NOMO-1 treated with dmso at 0.1 percent for 144 hours (cell line): ENCODE results near the gene COMT.

Source experiments
- DNase-seq: peaks from one replicate; lab custom pipeline; 2025; ENCODE audit not compliant: unreplicated experiment; lab: John Stamatoyannopoulos, UW

COMT gene

GRCh38 chr22:19981171-19981960, 39.8 kb downstream of the COMT start:
- DNase-seq = no peak

GRCh38 chr22:19981961-19982920, 40.7 kb downstream of the COMT start:
- DNase-seq = no peak

- DNase-seq = no peak
These were observed 41.5 kb downstream of the COMT start for GRCh38 chr22:19982991-19983578.

GRCh38 chr22:19983741-19984140, 42.2 kb downstream of the COMT start:
- DNase-seq = no peak

GRCh38 chr22:19984201-19984753, 42.7 kb downstream of the COMT start:
- DNase-seq = no peak

- no peak for DNase-seq
These were observed 43.6 kb downstream of the COMT start for GRCh38 chr22:19984851-19985811.

GRCh38 chr22:19986011-19986409, 44.4 kb downstream of the COMT start:
- no peak for DNase-seq

- peak; percentile 16 for DNase-seq
These were observed 45.1 kb downstream of the COMT start for GRCh38 chr22:19986410-19987341.

- no peak for DNase-seq
These were observed 46.1 kb downstream of the COMT start for GRCh38 chr22:19987394-19988306.

GRCh38 chr22:19988331-19988808, 46.8 kb downstream of the COMT start:
- no peak for DNase-seq

GRCh38 chr22:19988965-19989724, 47.6 kb downstream of the COMT start:
- no peak for DNase-seq

GRCh38 chr22:19989725-19990067, 48.1 kb downstream of the COMT start:
- no peak for DNase-seq

- no peak for DNase-seq
These were observed 48.6 kb downstream of the COMT start for GRCh38 chr22:19990188-19990587.

GRCh38 chr22:19990609-19991394, 49.2 kb downstream of the COMT start:
- DNase-seq = no peak

GRCh38 chr22:19991395-19991644, 49.7 kb downstream of the COMT start:
- DNase-seq = no peak

GRCh38 chr22:19991645-19992451, 50.3 kb downstream of the COMT start:
- no peak for DNase-seq
